D721Med (cell line): ENCODE results near the gene SLC17A9.

Experiments used
- DNase-seq: peaks from one replicate; pipeline ENCODE4 v3.0.0; 2011; ENCODE audit warnings: low spot score; ENCODE audit not compliant: insufficient read length
- FAIRE-seq: peaks from 2 replicates; lab custom pipeline; 2011; peaks lifted over from hg19 to GRCh38; lab: Jason Lieb, UNC
- CTCF ChIP-seq: IDR thresholded peaks from 2 replicates; pipeline ENCODE4 v1.5.1; 2012; ENCODE audit warnings: mild to moderate bottlenecking, control low read depth; ENCODE audit not compliant: insufficient read depth; ENCODE audit errors: missing control alignments

SLC17A9 gene

DNA sequence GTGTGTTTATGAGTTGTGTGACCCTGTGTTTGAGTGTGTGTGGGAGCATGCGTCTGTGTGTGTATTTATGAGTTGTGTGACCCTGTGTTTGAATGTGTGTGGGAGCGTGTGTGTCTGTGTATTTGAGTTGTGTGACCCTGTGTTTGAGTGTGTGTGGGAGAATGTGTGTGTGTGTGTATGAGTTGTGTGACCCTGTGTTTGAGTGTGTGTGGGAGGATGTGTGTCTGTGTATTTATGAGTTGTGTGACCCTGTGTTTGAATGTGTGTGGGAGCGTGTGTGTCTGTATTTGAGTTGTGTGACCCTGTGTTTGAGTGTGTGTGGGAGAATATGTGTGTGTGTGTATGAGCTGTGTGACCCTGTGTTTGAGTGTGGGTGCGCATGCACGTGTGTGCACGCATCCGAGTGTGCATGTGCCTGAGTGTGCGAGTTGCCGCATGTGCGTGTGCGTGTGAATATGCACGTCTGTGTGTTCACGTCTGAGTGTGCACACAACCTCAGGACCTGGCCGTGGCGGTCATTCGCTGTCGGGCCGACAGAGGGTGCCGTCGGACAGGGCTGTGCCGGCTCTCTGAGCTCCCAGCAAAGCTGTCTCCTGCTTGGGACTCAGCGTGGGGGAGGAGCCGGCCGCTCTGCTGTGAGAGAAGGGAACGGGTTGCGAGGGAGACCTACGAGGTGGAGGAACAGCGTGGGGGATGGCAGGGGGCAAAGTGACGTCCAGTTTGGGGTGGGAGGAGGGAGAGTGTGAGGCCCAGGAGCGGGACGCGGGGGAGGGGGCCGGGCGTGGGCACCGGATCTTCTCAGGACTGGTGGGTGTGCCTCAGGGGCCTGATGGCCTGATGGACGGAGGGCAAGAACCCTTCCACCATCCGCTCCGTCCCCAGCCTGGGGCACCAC, 19.7 kb downstream of the SLC17A9 start:
- FAIRE-seq (no peak), DNase-seq (peak; percentile 99)
- TF ChIP-seq CTCF = peak; percentile 88

DNA sequence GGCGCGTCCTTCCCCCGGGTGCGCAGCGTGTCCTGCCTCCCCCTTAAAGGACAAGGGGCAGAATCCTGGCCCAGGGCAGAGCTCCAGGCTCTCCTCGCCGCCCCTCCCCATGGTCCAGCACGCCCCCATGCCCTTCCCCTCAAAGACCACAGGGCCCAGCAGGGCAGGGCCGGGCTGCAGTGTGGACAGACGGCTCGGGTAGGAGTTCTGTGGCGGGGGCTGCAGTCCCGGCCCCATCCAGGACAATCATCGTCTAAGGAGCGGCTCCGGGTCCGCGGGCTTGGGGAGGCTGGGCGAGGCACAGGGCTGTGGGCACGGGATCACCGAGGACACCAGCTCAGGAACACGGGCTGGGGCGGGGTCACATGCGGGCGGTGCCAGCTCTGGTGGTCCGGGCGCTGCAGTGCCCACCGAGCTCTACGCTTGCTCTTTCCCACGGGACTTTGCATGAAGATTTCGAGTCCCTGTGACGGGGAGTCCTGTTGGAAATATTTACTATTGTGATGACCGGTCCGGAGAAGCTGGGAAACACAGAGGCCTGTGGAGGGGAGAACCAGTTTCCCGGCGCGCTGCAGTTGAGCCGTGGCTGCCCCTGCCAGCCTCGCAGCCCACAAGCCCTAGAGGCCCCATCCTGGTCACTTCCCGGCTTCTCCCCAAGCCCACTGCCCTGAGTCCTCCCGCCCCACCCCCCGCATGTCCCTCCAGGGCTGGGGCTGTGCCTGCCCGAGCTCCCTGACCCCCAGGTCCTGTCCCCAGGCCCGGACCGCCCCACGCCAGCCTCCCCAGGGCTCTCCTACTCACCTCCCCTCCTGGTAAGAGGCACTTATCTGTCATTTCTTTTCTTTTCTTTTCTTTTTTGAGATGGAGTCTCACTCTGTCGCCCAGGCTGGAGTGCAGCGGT, 20.6 kb downstream of the SLC17A9 start:
- no peak for TF ChIP-seq CTCF
- no peak for DNase-seq
- FAIRE-seq = no peak

- no peak for TF ChIP-seq CTCF
- no peak for DNase-seq
- FAIRE-seq = no peak
Observed at GRCh38 chr20:62975251-62975760, 22.8 kb downstream of the SLC17A9 start.

DNA sequence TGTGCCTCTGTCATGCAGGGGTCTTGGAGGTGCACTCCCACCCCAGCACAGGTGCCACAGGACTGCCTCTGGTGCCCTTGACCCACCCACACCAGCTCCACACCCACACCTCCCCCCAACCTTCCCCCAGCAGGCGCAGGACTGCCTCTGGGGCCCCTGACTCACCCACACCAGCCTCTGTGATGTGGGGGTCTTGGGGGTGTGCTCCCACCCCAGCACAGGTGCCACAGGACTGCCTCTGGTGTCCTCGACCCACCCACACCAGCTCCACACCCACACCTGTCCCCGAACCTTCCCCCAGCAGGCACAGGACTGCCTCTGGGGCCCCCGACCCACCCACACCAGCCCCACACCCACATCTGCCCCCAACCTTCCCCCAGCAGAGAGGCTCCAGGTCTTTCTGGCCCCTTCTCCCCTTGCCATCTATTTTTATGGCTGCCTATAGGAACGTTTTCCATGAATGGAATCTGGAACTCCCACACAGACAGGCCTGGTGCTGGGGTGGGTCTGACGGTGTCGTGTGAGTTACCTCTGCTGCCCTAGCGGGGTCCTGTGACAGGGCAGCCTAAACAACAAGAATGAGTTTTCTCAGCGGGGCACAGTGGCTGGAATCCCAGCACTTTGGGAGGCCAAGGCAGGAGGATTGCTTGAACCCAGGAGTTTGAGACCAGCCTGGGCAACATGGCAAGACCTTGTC, 23.5 kb downstream of the SLC17A9 start:
- no peak for FAIRE-seq

GRCh38 chr20:62976886-62977285, 24.4 kb downstream of the SLC17A9 start:
- FAIRE-seq (no peak), DNase-seq (no peak)
- TF ChIP-seq CTCF = no peak

More for the DNA sequence above, 23.5 kb downstream of the SLC17A9 start:
- no peak for TF ChIP-seq CTCF
- DNase-seq = no peak

DNA sequence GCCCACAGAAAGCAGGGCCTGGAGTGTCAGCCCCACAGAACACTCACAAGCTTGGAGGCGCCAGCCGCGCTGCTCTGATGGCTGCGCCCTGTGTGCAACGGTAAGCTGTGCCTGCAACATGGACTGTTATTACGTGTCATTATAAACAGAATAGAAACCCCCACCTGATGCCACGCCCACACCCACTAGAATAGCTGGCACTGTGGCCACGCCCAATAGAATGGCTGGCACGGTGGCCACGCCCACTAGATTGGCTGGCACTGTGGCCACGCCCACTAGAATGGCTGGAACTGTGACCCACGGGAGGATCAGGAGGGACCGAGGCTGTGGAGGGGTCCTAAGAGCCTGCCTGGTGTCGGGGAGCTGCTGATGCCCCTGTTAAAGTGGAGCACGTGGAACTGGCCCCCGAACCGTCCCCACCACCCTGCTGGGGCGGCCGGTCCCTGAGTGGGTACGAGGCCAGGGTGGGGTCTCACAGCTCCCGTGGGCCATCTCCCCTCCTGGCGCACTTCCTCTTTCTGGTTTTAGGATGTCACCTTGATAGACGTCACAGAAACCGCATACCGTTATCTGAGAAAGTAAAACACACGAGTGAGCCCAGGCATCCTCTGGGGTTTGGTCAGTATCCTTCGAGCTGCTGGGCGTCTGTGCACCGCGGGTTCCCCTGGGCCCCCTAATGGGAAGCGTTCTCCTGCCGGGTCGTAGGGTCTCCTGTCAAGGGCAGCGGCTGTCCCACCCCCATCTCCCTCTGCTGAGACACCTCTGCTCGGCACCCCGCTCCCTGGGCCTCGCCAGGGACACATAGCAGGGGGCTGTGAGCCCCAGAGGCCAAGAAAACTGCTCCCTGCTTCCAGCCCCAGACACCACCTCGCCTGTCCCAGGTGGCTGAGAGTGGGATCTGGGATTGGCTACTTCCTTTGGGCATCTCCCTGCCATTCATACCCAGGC, 25.4 kb downstream of the SLC17A9 start:
- FAIRE-seq (no peak), DNase-seq (no peak)
- no peak for TF ChIP-seq CTCF
